GM12864 (cell line): ENCODE results near the gene CCN5.

ENCODE experiments used
- DNase-seq: peaks from one replicate; pipeline ENCODE4 v3.0.0-alpha.2; 2011; ENCODE audit warnings: low read depth
- H3K4me3 ChIP-seq: 2 replicates; pipeline ENCODE4 v1.5.1; 2011; ENCODE audit warnings: mild to moderate bottlenecking, low read depth, low read length, control low read depth
- TF ChIP-seq, protein P1 (sequence below): IDR thresholded peaks from 2 replicates; pipeline ENCODE4 v1.5.1; 2011; ENCODE audit warnings: low read depth, mild to moderate bottlenecking, moderate library complexity, low read length, control low read depth, inconsistent platforms; ENCODE audit errors: missing control alignments

The CCN5 gene

DNA sequence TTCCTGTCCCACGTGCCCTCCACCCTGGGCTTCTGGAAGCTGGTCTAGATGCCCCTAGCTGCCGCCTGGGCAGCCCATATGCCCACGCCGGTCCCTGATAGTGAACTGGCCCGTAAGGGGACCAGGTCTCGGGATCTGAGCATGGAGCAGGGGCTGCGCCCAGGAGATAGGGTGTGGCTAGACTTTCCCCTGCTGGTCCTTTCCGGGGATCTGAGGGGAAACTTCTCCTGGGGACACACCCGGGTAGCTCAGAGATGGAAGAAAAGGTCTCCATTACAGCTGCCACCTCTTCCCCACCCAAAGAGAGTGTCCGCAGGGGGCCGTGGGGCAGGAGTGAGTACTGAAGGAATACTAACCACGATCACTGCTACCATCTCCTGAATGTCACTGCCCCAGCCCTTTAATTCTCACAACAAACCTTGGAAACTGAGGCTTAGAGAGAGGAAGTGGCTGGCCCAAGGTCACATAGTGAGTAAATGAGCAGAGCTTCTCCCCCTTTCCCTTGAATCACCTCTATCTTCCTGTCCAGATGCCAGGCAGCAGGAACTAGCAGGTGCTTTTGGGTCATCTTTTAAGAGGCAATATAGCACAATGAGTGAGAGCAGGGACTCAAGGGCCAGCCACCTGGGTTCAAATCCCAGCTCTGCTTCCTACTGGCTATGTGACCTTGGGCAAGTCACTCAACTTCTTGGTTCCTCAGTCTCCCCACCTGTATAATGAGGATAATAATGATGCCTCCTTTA lies 11.8 kb upstream of the CCN5 start:
- no peak for DNase-seq
- TF ChIP-seq, protein P1, sequence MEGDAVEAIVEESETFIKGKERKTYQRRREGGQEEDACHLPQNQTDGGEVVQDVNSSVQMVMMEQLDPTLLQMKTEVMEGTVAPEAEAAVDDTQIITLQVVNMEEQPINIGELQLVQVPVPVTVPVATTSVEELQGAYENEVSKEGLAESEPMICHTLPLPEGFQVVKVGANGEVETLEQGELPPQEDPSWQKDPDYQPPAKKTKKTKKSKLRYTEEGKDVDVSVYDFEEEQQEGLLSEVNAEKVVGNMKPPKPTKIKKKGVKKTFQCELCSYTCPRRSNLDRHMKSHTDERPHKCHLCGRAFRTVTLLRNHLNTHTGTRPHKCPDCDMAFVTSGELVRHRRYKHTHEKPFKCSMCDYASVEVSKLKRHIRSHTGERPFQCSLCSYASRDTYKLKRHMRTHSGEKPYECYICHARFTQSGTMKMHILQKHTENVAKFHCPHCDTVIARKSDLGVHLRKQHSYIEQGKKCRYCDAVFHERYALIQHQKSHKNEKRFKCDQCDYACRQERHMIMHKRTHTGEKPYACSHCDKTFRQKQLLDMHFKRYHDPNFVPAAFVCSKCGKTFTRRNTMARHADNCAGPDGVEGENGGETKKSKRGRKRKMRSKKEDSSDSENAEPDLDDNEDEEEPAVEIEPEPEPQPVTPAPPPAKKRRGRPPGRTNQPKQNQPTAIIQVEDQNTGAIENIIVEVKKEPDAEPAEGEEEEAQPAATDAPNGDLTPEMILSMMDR, result no peak

DNA sequence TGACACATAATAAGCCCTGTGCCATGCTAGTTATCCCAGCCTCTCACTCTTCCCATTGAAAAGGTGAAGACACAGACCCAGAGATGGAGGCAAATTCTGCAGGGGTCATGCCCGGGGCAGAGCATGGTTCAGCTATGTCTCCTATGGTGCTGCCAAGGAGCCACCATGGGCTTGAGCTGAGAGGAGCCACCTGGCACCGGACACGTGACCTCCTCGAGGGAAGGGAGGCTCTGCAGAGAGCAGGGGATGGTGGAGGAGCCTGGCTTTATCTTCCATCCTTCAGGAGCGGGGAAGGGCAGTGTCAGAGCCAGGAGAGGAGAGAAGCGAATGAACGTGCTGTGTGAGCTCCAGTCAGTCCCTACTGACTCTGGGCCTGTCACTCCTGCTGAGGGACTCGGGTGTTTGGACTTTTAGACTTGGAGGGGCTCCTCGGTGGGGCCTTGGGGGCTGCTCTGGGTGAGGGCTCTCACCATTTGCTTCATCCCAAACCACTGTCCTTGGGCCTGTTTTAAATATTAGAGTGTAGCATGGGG lies 11.1 kb upstream of the CCN5 start:
- no peak for DNase-seq
- TF ChIP-seq, protein P1, result no peak
- H3K4me3 ChIP-seq, result no peak overlapping the region

More for the DNA sequence above, 11.8 kb upstream of the CCN5 start:
- H3K4me3 ChIP-seq, result no peak overlapping the region

DNA sequence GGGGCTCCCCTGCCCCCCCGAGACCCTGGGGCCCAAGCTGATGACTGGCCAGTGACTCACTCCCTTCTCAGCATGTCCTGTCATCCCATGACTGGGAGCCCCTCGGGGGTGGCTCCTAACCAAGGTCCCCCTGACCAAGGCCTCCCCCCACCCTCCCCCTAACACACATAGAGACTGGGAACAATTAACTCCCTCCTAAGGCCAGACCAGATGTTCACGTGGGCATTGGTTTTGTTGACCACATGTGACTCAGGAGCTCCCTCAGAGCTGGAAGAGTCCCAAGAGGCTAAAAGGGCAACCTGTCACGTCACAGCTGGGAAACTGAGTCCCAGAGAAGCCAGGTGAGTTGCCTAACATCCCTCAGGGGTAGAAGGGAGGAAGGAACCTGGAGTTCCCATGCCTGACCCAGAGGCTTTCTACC lies 10.6 kb upstream of the CCN5 start:
- TF ChIP-seq, protein P1, result no peak
- no peak for DNase-seq
- no peak overlapping the region for H3K4me3 ChIP-seq

DNA sequence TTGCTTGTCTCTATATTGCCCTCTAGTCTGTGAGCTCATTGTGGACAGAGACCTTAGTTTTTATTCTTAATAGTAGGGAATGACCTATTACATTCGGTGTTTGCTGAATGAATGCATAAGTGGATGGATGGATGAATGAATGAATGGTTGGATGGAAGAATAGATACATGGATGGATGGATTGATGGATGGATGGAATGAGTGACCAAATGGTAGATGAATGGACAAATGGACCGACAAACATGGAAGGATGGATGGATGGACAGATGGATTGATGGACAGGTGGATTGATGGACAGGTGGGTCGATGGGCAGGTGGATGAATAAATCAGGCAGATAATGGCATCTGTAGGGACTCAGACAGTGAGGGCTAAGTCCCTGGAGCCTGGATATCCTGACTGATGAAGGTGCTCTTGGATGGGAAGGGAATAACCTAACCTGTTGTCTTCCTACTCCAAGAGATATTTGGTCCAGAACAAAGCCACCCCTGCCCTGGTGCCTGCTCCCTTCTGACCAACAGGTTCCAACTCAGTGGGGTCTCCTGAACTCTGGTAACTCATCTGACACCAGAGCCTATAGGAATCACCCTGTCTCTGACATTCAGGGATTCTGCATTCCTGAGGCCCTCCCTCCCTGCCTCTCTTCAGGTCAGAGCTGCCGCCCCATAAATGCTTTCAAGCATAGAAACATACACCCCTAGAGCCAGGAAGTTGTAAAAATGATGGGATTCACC lies 9.6 kb upstream of the CCN5 start:
- no peak for DNase-seq
- TF ChIP-seq, protein P1, result no peak
- H3K4me3 ChIP-seq, result no peak overlapping the region

DNA sequence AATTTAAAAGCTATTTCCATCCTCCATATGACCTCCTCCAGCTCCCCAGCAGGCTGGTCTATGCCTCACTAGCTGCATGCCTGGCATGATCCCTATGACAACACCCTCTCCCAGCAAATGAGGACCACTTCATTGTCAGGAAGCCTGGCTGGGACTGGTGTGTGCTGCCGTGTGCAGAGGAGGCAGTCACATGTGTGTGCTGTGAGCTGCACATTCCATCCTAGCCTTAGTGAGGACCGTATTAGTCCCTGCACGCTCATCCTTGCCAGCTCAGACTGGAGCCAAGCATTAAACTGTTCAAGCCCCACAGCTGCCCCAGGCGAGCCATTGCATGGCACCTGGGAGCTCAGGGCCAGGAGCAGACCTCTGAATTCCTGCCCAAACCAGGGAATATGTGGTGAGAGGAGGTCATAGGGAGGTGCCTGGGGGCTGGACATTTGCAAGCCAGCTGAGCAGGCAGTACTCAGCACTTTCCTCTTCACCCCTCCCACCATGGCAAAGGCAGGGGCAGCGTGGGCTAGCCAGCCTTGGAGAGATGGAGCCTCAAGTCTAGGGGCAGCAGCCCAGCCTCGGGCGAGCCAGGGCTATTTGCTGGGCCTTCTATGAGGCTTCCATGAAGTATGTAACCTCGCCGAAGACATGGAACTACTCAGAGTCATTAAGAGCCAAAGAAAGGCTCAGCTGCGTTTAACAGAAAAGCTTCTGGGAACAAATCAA lies 8.7 kb upstream of the CCN5 start:
- no peak for DNase-seq
- TF ChIP-seq, protein P1, result no peak
- no peak overlapping the region for H3K4me3 ChIP-seq

DNA sequence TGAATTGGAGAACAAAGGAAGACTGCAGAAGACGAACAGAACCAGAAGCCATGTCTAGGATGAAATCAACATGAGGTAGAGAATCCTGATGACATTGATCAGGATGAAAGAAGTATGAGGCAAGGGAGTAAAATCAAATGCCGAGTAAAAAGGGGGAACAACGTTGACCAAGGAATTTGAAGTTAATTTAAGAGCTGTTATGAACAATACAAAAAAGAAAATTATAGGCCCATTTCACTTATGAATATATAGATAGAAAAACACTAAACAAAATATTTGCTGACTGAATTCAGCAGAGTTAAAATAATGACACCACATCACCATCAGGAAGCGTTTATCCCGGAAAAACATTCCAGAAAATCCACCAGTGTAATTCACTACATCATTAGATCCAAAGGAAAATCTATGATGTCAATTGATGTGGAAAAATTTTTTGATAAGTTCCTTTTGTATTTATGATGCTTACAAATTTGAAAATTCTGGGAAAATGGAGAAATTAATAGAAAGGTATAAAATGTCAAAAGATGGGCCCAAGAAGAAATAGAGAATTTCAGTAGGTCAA lies 8.1 kb upstream of the CCN5 start:
- no peak for DNase-seq
- no peak overlapping the region for H3K4me3 ChIP-seq
- TF ChIP-seq, protein P1, result no peak
